ENCODE measurements around the gene EDC4. TPM values are rescaled to one million over a fixed set of nuclear protein-coding genes. Genes with fewer than 3 reads are reported as not detected.

The EDC4 gene
- total and polyA plus RNA-seq, 2 of the 13 experiments (the other 11 are each of a cell fraction or from before 2014, with no cell fraction given) = 51.4 to 59.1 TPM

GRCh38 chr16:67842509-67843342 is 30.1 kb upstream of the EDC4 start (continued):
- peak; percentile 83; the same call in 1 of the 2 replicates for TF ChIP-seq SNAPC4 (CRISPR knock-in tag; IDR thresholded peaks at IDR 0.05)
- 0 out of 2 replicates have a peak, but pooled peaks have one; percentile 44 for TF ChIP-seq ZNF616 (CRISPR knock-in tag; IDR thresholded peaks at IDR 0.05; ENCODE audit: low read depth)
- TF ChIP-seq ELF4 (CRISPR knock-in tag; IDR thresholded peaks at IDR 0.05; ENCODE audit: borderline replicate concordance) = no peak
- peak; percentile 98 for TF ChIP-seq ZNF567 (CRISPR knock-in tag; IDR thresholded peaks at IDR 0.05; ENCODE audit: borderline replicate concordance)
- TF ChIP-seq AKNA (CRISPR knock-in tag; IDR thresholded peaks at IDR 0.05; ENCODE audit: borderline replicate concordance) = no peak
- peak; percentile 13; the same call in 1 of the 2 replicates for TF ChIP-seq SIN3A (IDR thresholded peaks at IDR 0.05; ENCODE audit: borderline replicate concordance, low read depth, low read length)
- TF ChIP-seq ZNF451 (CRISPR knock-in tag; IDR thresholded peaks at IDR 0.05) = peak; percentile 62; the same call in 1 of the 2 replicates
- no peak for TF ChIP-seq ZNF530 (CRISPR knock-in tag; IDR thresholded peaks at IDR 0.05; ENCODE audit: low read depth)
- TF ChIP-seq HIVEP1 (CRISPR knock-in tag; IDR thresholded peaks at IDR 0.05) = peak; percentile 66
- 0 out of 2 replicates have a peak, but pooled peaks have one; percentile 75 for TF ChIP-seq FOXO4 (CRISPR knock-in tag; conservative IDR thresholded peaks at IDR 0.05)
- no peak for TF ChIP-seq AHR (CRISPR knock-in tag; IDR thresholded peaks at IDR 0.05)
- TF ChIP-seq DNMT1 (CRISPR knock-in tag; IDR thresholded peaks at IDR 0.05) = peak; percentile 86
- peak; percentile 27; the same call in 1 of the 2 replicates for TF ChIP-seq ZNF432 (CRISPR knock-in tag; IDR thresholded peaks at IDR 0.05; ENCODE audit: borderline replicate concordance)
- 0 out of 2 replicates have a peak, but pooled peaks have one; percentile 38 for TF ChIP-seq CHCHD3 (CRISPR knock-in tag; IDR thresholded peaks at IDR 0.05)
- TF ChIP-seq NCOA2 (CRISPR knock-in tag; IDR thresholded peaks at IDR 0.05) = 0 out of 2 replicates have a peak, but pooled peaks have one; percentile 22
- TF ChIP-seq ZNF292 (CRISPR knock-in tag; IDR thresholded peaks at IDR 0.05; ENCODE audit: borderline replicate concordance, low read depth) = peak; percentile 96
- TF ChIP-seq ZNF547 (CRISPR knock-in tag; IDR thresholded peaks at IDR 0.05) = peak; percentile 82; the same call in 1 of the 2 replicates
